Kidney tubule cell (primary cell): ENCODE results near the gene C19orf85.
A peak's percentile ranks its signal among the peaks of the same experiment; 100 is the strongest.

Source experiments
- DNase-seq: peaks from one replicate; pipeline ENCODE4 v3.0.0-alpha.2; 2018; ENCODE audit warnings: low spot score

Gene C19orf85

GRCh38 chr19:55477905-55478304 lies 13.4 kb upstream of the C19orf85 start:
- DNase-seq, result no peak

GRCh38 chr19:55476100-55476775 lies 11.7 kb upstream of the C19orf85 start, which contains the start of gene ZNF628:
TSS of gene ZNF628 (plus strand) at chr19:55476617. CDS start at chr19:55479911, 3,294 bp downstream.
- DNase-seq, result peak; percentile 97

GRCh38 chr19:55474269-55475265 lies 10.0 kb upstream of the C19orf85 start:
- peak; percentile 95 for DNase-seq

GRCh38 chr19:55473225-55474012 lies 8.9 kb upstream of the C19orf85 start:
- DNase-seq, result peak; percentile 43

GRCh38 chr19:55472463-55472862 lies 7.9 kb upstream of the C19orf85 start:
- peak; percentile 92 for DNase-seq

- no peak for DNase-seq
Measured at GRCh38 chr19:55471266-55471665, 6.7 kb upstream of the C19orf85 start.

- DNase-seq, result peak; percentile 25
Measured at GRCh38 chr19:55468054-55468393, 3.5 kb upstream of the C19orf85 start.

GRCh38 chr19:55467236-55468053 lies 2.9 kb upstream of the C19orf85 start:
- peak; percentile 49 for DNase-seq

- DNase-seq, result no peak
Measured at GRCh38 chr19:55466241-55466614, 1.7 kb upstream of the C19orf85 start.

- DNase-seq, result no peak
Measured at GRCh38 chr19:55465460-55466240, 1.1 kb upstream of the C19orf85 start.

- DNase-seq, result no peak
Measured at GRCh38 chr19:55464039-55464661, 401 bp downstream of the C19orf85 start.

GRCh38 chr19:55463583-55464031 lies 944 bp downstream of the C19orf85 start:
- no peak for DNase-seq

- no peak for DNase-seq
Measured at GRCh38 chr19:55462722-55463121, 1.8 kb downstream of the C19orf85 start.

- peak; percentile 36 for DNase-seq
Measured at GRCh38 chr19:55461974-55462626, 2.5 kb downstream of the C19orf85 start.

- DNase-seq, result peak; percentile 100
Measured at GRCh38 chr19:55461259-55461973, 3.1 kb downstream of the C19orf85 start, which contains the start of gene ISOC2. TSS of gene ISOC2 (minus strand) at chr19:55461642. CDS start at chr19:55456486, 5,156 bp downstream.

GRCh38 chr19:55460670-55461258 lies 3.8 kb downstream of the C19orf85 start:
- DNase-seq, result peak; percentile 62

- no peak for DNase-seq
Measured at GRCh38 chr19:55459950-55460657, 4.4 kb downstream of the C19orf85 start.

GRCh38 chr19:55459551-55459949 lies 5.0 kb downstream of the C19orf85 start:
- no peak for DNase-seq
